ENCODE measurements around the gene SMARCE1.

Gene SMARCE1

GRCh38 chr17:40647624-40648383, at the start of gene SMARCE1:
SMARCE1 (minus strand) TSS chr17:40647818; CDS start chr17:40645802, 2,016 bp downstream.
- peak; percentile 63 to 64 for DNase-seq

- DNase-seq = no peak
Measured at GRCh38 chr17:40697297-40697696, 49.7 kb upstream of the SMARCE1 start.

- no peak for DNase-seq
Measured at GRCh38 chr17:40696651-40697072, 49.0 kb upstream of the SMARCE1 start.

GRCh38 chr17:40695874-40696472, 48.4 kb upstream of the SMARCE1 start:
- DNase-seq = no peak

GRCh38 chr17:40694584-40694983, 47.0 kb upstream of the SMARCE1 start:
- no peak for DNase-seq

- DNase-seq = no peak
Measured at GRCh38 chr17:40687106-40687505, 39.5 kb upstream of the SMARCE1 start.

GRCh38 chr17:40686192-40686591, 38.6 kb upstream of the SMARCE1 start:
- no peak for DNase-seq

GRCh38 chr17:40680998-40681397, 33.4 kb upstream of the SMARCE1 start:
- DNase-seq = no peak

- no peak for DNase-seq
Measured at GRCh38 chr17:40679523-40679907, 31.9 kb upstream of the SMARCE1 start.

- no peak for DNase-seq
Measured at GRCh38 chr17:40678902-40679522, 31.4 kb upstream of the SMARCE1 start.

GRCh38 chr17:40675905-40676304, 28.3 kb upstream of the SMARCE1 start:
- no peak for DNase-seq

- DNase-seq = no peak
Measured at GRCh38 chr17:40672654-40673053, 25.0 kb upstream of the SMARCE1 start.

GRCh38 chr17:40671282-40671681, 23.7 kb upstream of the SMARCE1 start:
- no peak for DNase-seq

GRCh38 chr17:40666331-40666730, 18.7 kb upstream of the SMARCE1 start:
- DNase-seq = no peak

- no peak for DNase-seq
Measured at GRCh38 chr17:40664582-40665333, 17.1 kb upstream of the SMARCE1 start, which contains the start of gene KRT222. KRT222 (minus strand) TSS chr17:40665177; CDS start chr17:40665099, 78 bp downstream.

- DNase-seq = no peak
Measured at GRCh38 chr17:40663252-40663651, 15.6 kb upstream of the SMARCE1 start.

GRCh38 chr17:40659911-40660310, 12.3 kb upstream of the SMARCE1 start:
- DNase-seq = no peak

GRCh38 chr17:40658396-40658795, 10.8 kb upstream of the SMARCE1 start:
- DNase-seq = no peak

- no peak for DNase-seq
Measured at GRCh38 chr17:40651939-40652338, 4.3 kb upstream of the SMARCE1 start.

- DNase-seq = no peak
Measured at GRCh38 chr17:40648384-40648968, 858 bp upstream of the SMARCE1 start.

GRCh38 chr17:40646791-40647623, 611 bp downstream of the SMARCE1 start:
- no peak for DNase-seq

- no peak for DNase-seq
Measured at GRCh38 chr17:40645943-40646342, 1.7 kb downstream of the SMARCE1 start.

Data from stimulated activated CD4-positive, alpha-beta T cell treated with anti-CD3 and anti-CD28 coated beads, Interleukin-2, amount 100 ng/mL, for 48 hours (primary cell).